Endodermal cell (in vitro differentiated cells): ENCODE measurements around the gene SEMA3D. TPM values are rescaled to one million over a fixed set of nuclear protein-coding genes. Genes with fewer than 3 reads are reported as not detected.

Source experiments
- DNase-seq: peaks from one replicate; pipeline ENCODE4 v3.0.0-alpha.2; 2017
- H3K27ac ChIP-seq: 2 replicates; pipeline ENCODE4 v1.5.1; 2013; ENCODE audit warnings: mild to moderate bottlenecking, low read depth, low read length, moderate library complexity
- H3K27me3 ChIP-seq: 2 replicates; pipeline ENCODE4 v1.6.1; 2013; ENCODE audit warnings: mild to moderate bottlenecking, low read length, moderate library complexity; ENCODE audit not compliant: insufficient read depth, control insufficient read depth, poor library complexity, severe bottlenecking
- H3K36me3 ChIP-seq: 2 replicates; pipeline ENCODE4 v1.7.0; 2013; ENCODE audit warnings: mild to moderate bottlenecking, low read length, moderate library complexity; ENCODE audit not compliant: control insufficient read depth, insufficient read depth
- H3K4me1 ChIP-seq: one replicate; pipeline ENCODE4 v1.7.0; 2013; ENCODE audit warnings: low read length; ENCODE audit not compliant: control insufficient read depth, insufficient read depth
- H3K4me3 ChIP-seq: 2 replicates; pipeline ENCODE4 v1.5.1; 2013; ENCODE audit warnings: mild to moderate bottlenecking, low read length, moderate library complexity
- H3K9ac ChIP-seq: 2 replicates; pipeline ENCODE4 v1.6.1; 2013; ENCODE audit warnings: mild to moderate bottlenecking, low read length, moderate library complexity; ENCODE audit not compliant: poor library complexity, severe bottlenecking; ENCODE audit errors: extremely low read depth
- H3K9me3 ChIP-seq: 2 replicates; pipeline ENCODE4 v1.6.1; 2013; ENCODE audit warnings: mild to moderate bottlenecking, low read length, moderate library complexity; ENCODE audit not compliant: control insufficient read depth
- H3K27ac Mint-ChIP-seq: 2 replicates; pipeline ENCODE4 v1.8.0; 2020; ENCODE audit warnings: mixed read lengths
- H3K27me3 Mint-ChIP-seq: 2 replicates; pipeline ENCODE4 v1.8.0; 2021; ENCODE audit warnings: mild to moderate bottlenecking, mixed read lengths; ENCODE audit not compliant: insufficient read depth
- H3K36me3 Mint-ChIP-seq: 2 replicates; pipeline ENCODE4 v1.8.0; 2020; ENCODE audit warnings: low read depth, mixed read lengths
- H3K4me1 Mint-ChIP-seq: 2 replicates; pipeline ENCODE4 v1.8.0; 2020; ENCODE audit warnings: mixed read lengths
- H3K4me3 Mint-ChIP-seq: 2 replicates; pipeline ENCODE4 v1.8.0; 2020; ENCODE audit warnings: mild to moderate bottlenecking, moderate library complexity, mixed read lengths
- H3K9me3 Mint-ChIP-seq: 2 replicates; pipeline ENCODE4 v1.8.0; 2020; ENCODE audit warnings: mild to moderate bottlenecking, mixed read lengths
- WGBS, 2 experiments: methylation state at CpG; one replicate each; pipeline versions ENCODE4 v1.1.5 to v1.1.7; 2013; ENCODE audit warnings: missing lambda C conversion rate in 2 of 2, mixed read lengths in 1 of 2; ENCODE audit not compliant: insufficient coverage in 1 of 2, insufficient read length in 1 of 2; 5-methylcytosine and 5-hydroxymethylcytosine counted together
- total RNA-seq, 2 donors: library from RNA; stranded (reverse); fragmentation: NEBNext Ultra II Directional in 1 of 2; extraction: Animal tissue kit (Norgen Biotek cat#: 25700) in 1 of 2; gene quantifications; 2 replicates in 1 of 2; 3 replicates in 1 of 2; pipeline ENCODE4 v1.2.1, GENCODE V29; 2021
- TF ChIP-seq, protein P1 (sequence below): fragments of 200-600 bp; sonication (generic); conservative IDR thresholded peaks from 2 replicates; pipeline ENCODE4 v1.5.0; 2021; ENCODE audit warnings: antibody characterized with exemption, mild to moderate bottlenecking

SEMA3D gene
- total RNA-seq, 2 donors from 2014 or later: 6.5 to 13.9 TPM

DNA sequence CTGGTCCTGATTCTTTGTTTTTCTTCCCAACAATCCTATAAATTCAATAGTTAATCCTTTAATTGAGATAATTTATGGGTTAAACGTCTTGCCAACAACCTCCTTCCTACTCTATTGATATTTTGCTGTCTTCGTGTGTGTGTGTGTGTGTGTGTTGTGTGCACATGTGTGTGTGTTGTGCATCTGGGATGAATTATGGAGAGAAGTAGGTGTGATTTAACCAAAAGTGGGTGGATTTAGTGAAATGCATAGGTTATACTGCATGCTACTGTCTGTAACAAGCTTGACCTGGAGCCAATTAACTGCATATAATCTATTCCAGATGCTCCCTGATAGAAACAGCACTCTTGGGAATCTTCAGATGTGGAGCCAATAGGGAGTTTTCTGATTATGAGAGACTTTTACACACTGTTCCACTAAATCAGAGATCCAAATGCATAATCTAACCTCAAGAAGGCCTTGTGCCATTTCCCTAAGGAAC lies 61.2 kb downstream of the SEMA3D start:
- WGBS, 2 experiments: 67% methylated on average over 2 of the region's 2 CpGs; no CpG with 5 or more reads in 1 of the 2 experiments
- no peaks in the 10 kb centered on the region for H3K36me3 Mint-ChIP-seq
- peaks cover 3% of the 10 kb centered on the region for H3K36me3 ChIP-seq
- H3K9me3 ChIP-seq: no peaks in the 10 kb centered on the region
- no peaks in the 10 kb centered on the region for H3K27me3 Mint-ChIP-seq
- TF ChIP-seq, protein P1, sequence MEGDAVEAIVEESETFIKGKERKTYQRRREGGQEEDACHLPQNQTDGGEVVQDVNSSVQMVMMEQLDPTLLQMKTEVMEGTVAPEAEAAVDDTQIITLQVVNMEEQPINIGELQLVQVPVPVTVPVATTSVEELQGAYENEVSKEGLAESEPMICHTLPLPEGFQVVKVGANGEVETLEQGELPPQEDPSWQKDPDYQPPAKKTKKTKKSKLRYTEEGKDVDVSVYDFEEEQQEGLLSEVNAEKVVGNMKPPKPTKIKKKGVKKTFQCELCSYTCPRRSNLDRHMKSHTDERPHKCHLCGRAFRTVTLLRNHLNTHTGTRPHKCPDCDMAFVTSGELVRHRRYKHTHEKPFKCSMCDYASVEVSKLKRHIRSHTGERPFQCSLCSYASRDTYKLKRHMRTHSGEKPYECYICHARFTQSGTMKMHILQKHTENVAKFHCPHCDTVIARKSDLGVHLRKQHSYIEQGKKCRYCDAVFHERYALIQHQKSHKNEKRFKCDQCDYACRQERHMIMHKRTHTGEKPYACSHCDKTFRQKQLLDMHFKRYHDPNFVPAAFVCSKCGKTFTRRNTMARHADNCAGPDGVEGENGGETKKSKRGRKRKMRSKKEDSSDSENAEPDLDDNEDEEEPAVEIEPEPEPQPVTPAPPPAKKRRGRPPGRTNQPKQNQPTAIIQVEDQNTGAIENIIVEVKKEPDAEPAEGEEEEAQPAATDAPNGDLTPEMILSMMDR: no peak
- no peaks in the 10 kb centered on the region for H3K4me1 Mint-ChIP-seq
- H3K4me1 ChIP-seq: no peaks in the 10 kb centered on the region
- H3K4me3 ChIP-seq: no peak overlapping the region
- no peaks in the 10 kb centered on the region for H3K27me3 ChIP-seq
- H3K9me3 Mint-ChIP-seq: no peaks in the 10 kb centered on the region
- H3K27ac ChIP-seq: no peak overlapping the region
- DNase-seq: no peak
- H3K4me3 Mint-ChIP-seq: no peak overlapping the region
- H3K27ac Mint-ChIP-seq: no peak overlapping the region
- H3K9ac ChIP-seq: no peak overlapping the region

GRCh38 chr7:85125176-85125575 lies 61.7 kb downstream of the SEMA3D start:
- Mint-ChIP-seq H3K27me3 (no peaks in the 10 kb centered on the region), H3K9me3 (no peaks in the 10 kb centered on the region), H3K4me3 (no peak overlapping the region), H3K4me1 (no peaks in the 10 kb centered on the region), H3K27ac (no peak overlapping the region), H3K36me3 (no peaks in the 10 kb centered on the region)
- no peak overlapping the region for H3K9ac ChIP-seq
- H3K36me3 ChIP-seq: peaks cover 3% of the 10 kb centered on the region
- 83 to 97% methylated on average over 1 to 4 of the region's 4 CpGs for WGBS, 2 experiments
- no peak for DNase-seq
- no peak overlapping the region for H3K4me3 ChIP-seq
- no peak overlapping the region for H3K27ac ChIP-seq
- no peaks in the 10 kb centered on the region for H3K27me3 ChIP-seq
- H3K9me3 ChIP-seq: no peaks in the 10 kb centered on the region
- H3K4me1 ChIP-seq: no peaks in the 10 kb centered on the region
- TF ChIP-seq, protein P1: peak; percentile 46

- no peak for DNase-seq
- no peaks in the 10 kb centered on the region for H3K4me1 Mint-ChIP-seq
- H3K4me3 Mint-ChIP-seq: no peak overlapping the region
- H3K4me3 ChIP-seq: no peak overlapping the region
- no peaks in the 10 kb centered on the region for H3K27me3 Mint-ChIP-seq
- no peaks in the 10 kb centered on the region for H3K9me3 Mint-ChIP-seq
- no peaks in the 10 kb centered on the region for H3K36me3 Mint-ChIP-seq
- no peaks in the 10 kb centered on the region for H3K27me3 ChIP-seq
- TF ChIP-seq, protein P1: no peak
- H3K27ac ChIP-seq: no peak overlapping the region
- 97% methylated on average over 3 of the region's 3 CpGs; no CpG with 5 or more reads in 1 of the 2 experiments for WGBS, 2 experiments
- H3K36me3 ChIP-seq: peaks cover 3% of the 10 kb centered on the region
- H3K4me1 ChIP-seq: no peaks in the 10 kb centered on the region
- no peak overlapping the region for H3K27ac Mint-ChIP-seq
- H3K9me3 ChIP-seq: no peaks in the 10 kb centered on the region
- no peak overlapping the region for H3K9ac ChIP-seq
These were observed 66.9 kb downstream of the SEMA3D start for GRCh38 chr7:85119934-85120333.
